NB4 (cell line): ENCODE results near the gene SAMM50.

Experiments used
- MYC ChIP-seq: IDR thresholded peaks from 2 replicates; pipeline ENCODE4 v1.6.1; 2011; ENCODE audit warnings: low read depth, low read length
- POLR2A ChIP-seq: IDR thresholded peaks from 2 replicates; pipeline ENCODE4 v1.6.1; 2011; ENCODE audit warnings: mild to moderate bottlenecking; ENCODE audit not compliant: insufficient read length; ENCODE audit errors: extremely low read depth
- TF ChIP-seq, protein P1 (sequence below): IDR thresholded peaks from one replicate; pipeline ENCODE4 v1.5.1; 2012; ENCODE audit warnings: low read depth, low read length
- TF ChIP-seq, protein P2 (sequence below): IDR thresholded peaks from 2 replicates; pipeline ENCODE4 v1.6.1; 2011; ENCODE audit warnings: low read depth, low read length

GRCh38 chr22:43988960-43989359 is 33.7 kb downstream of the SAMM50 start:
- TF ChIP-seq, protein P1, sequence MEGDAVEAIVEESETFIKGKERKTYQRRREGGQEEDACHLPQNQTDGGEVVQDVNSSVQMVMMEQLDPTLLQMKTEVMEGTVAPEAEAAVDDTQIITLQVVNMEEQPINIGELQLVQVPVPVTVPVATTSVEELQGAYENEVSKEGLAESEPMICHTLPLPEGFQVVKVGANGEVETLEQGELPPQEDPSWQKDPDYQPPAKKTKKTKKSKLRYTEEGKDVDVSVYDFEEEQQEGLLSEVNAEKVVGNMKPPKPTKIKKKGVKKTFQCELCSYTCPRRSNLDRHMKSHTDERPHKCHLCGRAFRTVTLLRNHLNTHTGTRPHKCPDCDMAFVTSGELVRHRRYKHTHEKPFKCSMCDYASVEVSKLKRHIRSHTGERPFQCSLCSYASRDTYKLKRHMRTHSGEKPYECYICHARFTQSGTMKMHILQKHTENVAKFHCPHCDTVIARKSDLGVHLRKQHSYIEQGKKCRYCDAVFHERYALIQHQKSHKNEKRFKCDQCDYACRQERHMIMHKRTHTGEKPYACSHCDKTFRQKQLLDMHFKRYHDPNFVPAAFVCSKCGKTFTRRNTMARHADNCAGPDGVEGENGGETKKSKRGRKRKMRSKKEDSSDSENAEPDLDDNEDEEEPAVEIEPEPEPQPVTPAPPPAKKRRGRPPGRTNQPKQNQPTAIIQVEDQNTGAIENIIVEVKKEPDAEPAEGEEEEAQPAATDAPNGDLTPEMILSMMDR, result no peak
- TF ChIP-seq POLR2A (no peak), MYC (no peak)
- TF ChIP-seq, protein P2, sequence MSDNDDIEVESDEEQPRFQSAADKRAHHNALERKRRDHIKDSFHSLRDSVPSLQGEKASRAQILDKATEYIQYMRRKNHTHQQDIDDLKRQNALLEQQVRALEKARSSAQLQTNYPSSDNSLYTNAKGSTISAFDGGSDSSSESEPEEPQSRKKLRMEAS, result no peak
